Heart left ventricle (tissue), 16 donors: ENCODE measurements around the gene SLC1A7. TPM values are rescaled to one million over a fixed set of nuclear protein-coding genes. Genes with fewer than 3 reads are reported as not detected.

Experiments used
- ATAC-seq, 4 donors: fragments of 200-7000 bp; cut with Tn5 transposase; one replicate each; pipeline ENCODE4 v1.9.1; 2020 to 2022; ENCODE audit warnings: moderate library complexity in 4 of 4, mild to moderate bottlenecking in 3 of 4, moderate number of reproducible peaks in 1 of 4
- DNase-seq, 5 donors: peaks; one replicate each; pipeline ENCODE4 v3.0.0-alpha.2; 2020
- H3K27ac ChIP-seq, 12 donors: fragments of 200-600 bp; sonication (generic) in 4 of 12; one replicate each; pipeline versions ENCODE4 v1.5.0 to v1.8.0; 2016 to 2022; ENCODE audit warnings: mild to moderate bottlenecking in 2 of 12
- H3K27me3 ChIP-seq, 9 donors: fragments of 200-600 bp; sonication (generic) in 2 of 9; one replicate each; pipeline versions ENCODE4 v1.5.1 to v1.8.0; 2016 to 2022; ENCODE audit warnings: mild to moderate bottlenecking in 3 of 9
- H3K36me3 ChIP-seq, 9 donors: fragments of 200-600 bp; sonication (generic) in 2 of 9; one replicate each; pipeline versions ENCODE4 v1.5.0 to v1.8.0; 2018 to 2022; ENCODE audit warnings: mild to moderate bottlenecking in 2 of 9
- H3K4me1 ChIP-seq, 12 donors: fragments of 200-600 bp; sonication (generic) in 4 of 12; one replicate each; pipeline versions ENCODE4 v1.5.0 to v1.8.0; 2016 to 2022; ENCODE audit warnings: mild to moderate bottlenecking in 3 of 12
- H3K4me3 ChIP-seq, 12 donors: fragments of 200-600 bp; sonication (generic) in 4 of 12; one replicate each; pipeline versions ENCODE4 v1.5.0 to v1.8.0; 2017 to 2022; ENCODE audit warnings: mild to moderate bottlenecking in 9 of 12, moderate library complexity in 4 of 12
- H3K9me3 ChIP-seq, 12 donors: fragments of 200-600 bp; sonication (generic) in 4 of 12; one replicate each; pipeline versions ENCODE4 v1.5.0 to v1.8.0; 2016 to 2022; ENCODE audit warnings: mild to moderate bottlenecking in 1 of 12
- CTCF ChIP-seq, 12 donors: fragments of 200-600 bp; sonication (generic) in 4 of 12; IDR thresholded peaks; one replicate each; pipeline versions ENCODE4 v1.5.0 to v1.8.0; 2018 to 2022; ENCODE audit warnings: antibody characterized with exemption in 12 of 12, mild to moderate bottlenecking in 5 of 12
- POLR2A ChIP-seq, 2 donors: fragments of 450-650 bp; IDR thresholded peaks; one replicate each; pipeline ENCODE4 v1.6.1; 2017; ENCODE audit warnings: antibody characterized with exemption in 2 of 2, mild to moderate bottlenecking in 2 of 2, moderate library complexity in 2 of 2
- WGBS, 4 donors: extraction: QIAGEN DNeasy Blood & Tissue Kit in 2 of 4; methylation state at CpG; one replicate each; pipeline versions ENCODE4 v1.1.5 to v1.1.7; 2013 to 2018; 5-methylcytosine and 5-hydroxymethylcytosine counted together
- intact Hi-C, 10 donors: fragments of 100-400 bp; cut with DNase I; formaldehyde crosslinking; loops; one replicate each; pipeline versions ENCODE4 v1.11.1 to v1.14.2; 2022
- polyA plus RNA-seq, 2 donors: library from polyadenylated mRNA; stranded (reverse); fragments of 200-250 nt; gene quantifications; one replicate each; pipeline ENCODE4 v1.2.3, GENCODE V29; 2013
- total RNA-seq, 9 donors: library from RNA; depleted of rRNA in 2 of 9; stranded (reverse); fragments of >200 nt in 2 of 9; fragmentation: NEBNext Ultra II Directional in 3 of 9; extraction: Animal tissue kit (Norgen Biotek cat#: 25700) in 3 of 9; gene quantifications; one replicate each; pipeline versions ENCODE4 v1.1.0 to v1.2.4, GENCODE V29; 2016 to 2023
- donor health status: ischemic (EF 13 %, LVEDD 7.1; RV severe dilation, severe dysfunction).
- donor health status: healthy with polysubstance abuse.
- donor health status: DM: no; HTN: yes; CAD: no.
- donor health status: DM: no; HTN: no; CAD: no.
- donor health status: ischemic (EF 25% LVEDD 6.9; RV normal size, moderate dysfunction).
- donor health status: ischemic (EF 25% LVEDD 5.7; RV mildly dilated, moderate dysfunction).
- donor health status: healthy.
- donor health status: DM: yes; HTN: yes; CAD: no.
- donor health status: ischemic (EF 35%, LVEDD 5.7; RV mildly dilated, moderate dysfunction).
- donor health status: nonischemic (EF 11% LVEDD 7.7; RV severe dilation, severe dysfunction).
- donor health status: DM: yes; HTN: yes; CAD: no.
- donor health status: PGD.
- donor health status: ischemic (EF 29% LVEDD 5.4; RV normal size, mild dysfunction).
- donor health status: nonischemic (EF 23%, LVEDD 6.1; RV moderate dilation, normal function).

SLC1A7 gene
- total and polyA plus RNA-seq, 11 donors, result 0.07 to 1.1 (median 0.33) TPM; not detected in 2

DNA sequence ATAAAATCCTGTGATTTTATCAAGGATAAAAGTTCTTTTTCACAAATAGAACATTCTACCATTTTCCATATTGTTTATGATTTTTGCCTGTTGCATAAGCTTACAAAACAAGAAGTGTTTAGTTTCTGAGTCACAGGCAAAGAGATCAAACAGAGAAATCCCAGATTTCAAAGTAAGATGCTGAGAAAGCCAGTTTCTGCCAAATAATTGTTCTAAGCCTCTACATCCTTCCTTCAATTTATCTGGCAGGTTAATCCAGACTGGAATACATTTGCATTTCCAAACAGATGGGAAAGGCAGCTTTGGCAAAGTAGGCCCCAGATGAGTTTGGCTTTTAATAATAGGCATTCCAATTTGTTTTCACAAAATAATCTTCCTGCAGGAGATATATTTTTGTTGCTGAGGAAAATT lies 2.5 kb downstream of the SLC1A7 start:
- H3K4me3 ChIP-seq, result no peak overlapping the region
- TF ChIP-seq CTCF (IDR thresholded peaks at IDR 0.05) (no peak), POLR2A (IDR thresholded peaks at IDR 0.05) (no peak)
- intact Hi-C loops, result no loop called here
- H3K36me3 ChIP-seq, result no peaks in the 10 kb centered on the region
- DNase-seq (no peak), ATAC-seq (peak in 3 of 4 donors; percentile 16 to 71 (median 41))
- H3K9me3 ChIP-seq, result peaks cover 0 to 12% (median 3%) of the 10 kb centered on the region in 12 donors
- H3K4me1 ChIP-seq, result peaks cover 0 to 44% (median 14%) of the 10 kb centered on the region in 12 donors
- no peaks in the 10 kb centered on the region for H3K27me3 ChIP-seq
- H3K27ac ChIP-seq, result peak overlapping the region in 8 of 12 donors; percentile 11 to 61 (median 46)

DNA sequence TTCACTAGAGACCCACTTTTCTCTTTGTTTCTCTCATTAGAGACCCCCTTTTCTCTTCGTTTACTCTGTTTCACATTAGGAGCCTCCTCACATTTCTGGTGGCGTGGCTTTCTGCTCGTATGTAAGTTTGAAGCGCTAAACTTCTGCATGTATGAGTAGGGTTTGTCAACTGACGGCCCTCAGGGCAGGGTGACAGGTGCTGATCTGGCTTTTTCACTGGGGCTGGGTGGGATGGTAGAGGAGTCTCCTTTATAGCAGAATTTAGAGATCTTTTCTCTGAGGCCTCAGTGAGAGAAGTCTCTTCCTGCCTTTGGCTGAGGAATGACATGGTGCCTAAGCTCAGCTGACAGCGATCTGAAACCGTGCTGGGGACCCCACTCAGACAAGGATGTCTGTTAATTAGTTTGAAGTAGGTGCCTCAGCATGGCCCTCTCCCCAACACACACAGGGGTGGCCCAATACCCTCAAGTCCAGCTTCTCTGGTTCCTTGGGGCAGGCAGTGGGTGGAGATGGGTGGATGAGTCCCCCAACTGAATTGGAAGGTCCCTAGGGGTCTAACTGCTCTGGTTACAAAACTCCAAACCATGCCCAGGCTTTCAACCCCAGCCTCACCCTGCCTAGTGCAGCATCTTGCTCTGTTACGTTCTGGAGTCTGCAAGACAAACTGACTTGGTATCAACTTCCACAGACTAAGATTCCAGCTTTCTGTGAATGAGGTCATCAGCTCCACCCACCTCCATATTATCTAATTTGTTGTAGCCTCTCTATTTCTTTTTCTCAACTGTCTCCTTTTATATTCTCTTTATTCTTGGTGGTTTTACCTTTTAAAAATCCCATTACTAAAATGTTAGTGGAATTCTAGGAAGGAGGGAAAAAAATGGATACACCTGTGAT lies 3.2 kb downstream of the SLC1A7 start:
- intact Hi-C loops, result no loop called here
- Histone ChIP-seq H3K36me3 (no peaks in the 10 kb centered on the region), H3K4me3 (no peak overlapping the region), H3K27ac (peak overlapping the region in 9 of 12 donors; percentile 5 to 61 (median 43)), H3K27me3 (no peaks in the 10 kb centered on the region), H3K4me1 (peaks cover 0 to 37% (median 14%) of the 10 kb centered on the region in 12 donors), H3K9me3 (peaks cover 0 to 12% (median 3%) of the 10 kb centered on the region in 12 donors)
- 81 to 89% (median 87%) methylated on average over 8 of the region's 8 CpGs for WGBS, 4 donors
- TF ChIP-seq POLR2A (IDR thresholded peaks at IDR 0.05) (no peak), CTCF (IDR thresholded peaks at IDR 0.05) (no peak)
- ATAC-seq (no peak), DNase-seq (no peak)

GRCh38 chr1:53137729-53138128 lies 4.7 kb downstream of the SLC1A7 start:
- no peaks in the 10 kb centered on the region for H3K36me3 ChIP-seq
- ATAC-seq (no peak), DNase-seq (no peak)
- H3K4me3 ChIP-seq, result no peak overlapping the region
- intact Hi-C loops, result no loop called here
- H3K9me3 ChIP-seq, result peaks cover 0 to 12% (median 3%) of the 10 kb centered on the region in 12 donors
- 86 to 100% (median 90%) methylated on average over 1 of the region's 1 CpG for WGBS, 4 donors
- no peaks in the 10 kb centered on the region for H3K27me3 ChIP-seq
- no peak overlapping the region for H3K27ac ChIP-seq
- TF ChIP-seq CTCF (IDR thresholded peaks at IDR 0.05), result no peak
- TF ChIP-seq POLR2A (IDR thresholded peaks at IDR 0.05), result no peak
- H3K4me1 ChIP-seq, result peaks cover 0 to 26% (median 13%) of the 10 kb centered on the region in 12 donors

DNA sequence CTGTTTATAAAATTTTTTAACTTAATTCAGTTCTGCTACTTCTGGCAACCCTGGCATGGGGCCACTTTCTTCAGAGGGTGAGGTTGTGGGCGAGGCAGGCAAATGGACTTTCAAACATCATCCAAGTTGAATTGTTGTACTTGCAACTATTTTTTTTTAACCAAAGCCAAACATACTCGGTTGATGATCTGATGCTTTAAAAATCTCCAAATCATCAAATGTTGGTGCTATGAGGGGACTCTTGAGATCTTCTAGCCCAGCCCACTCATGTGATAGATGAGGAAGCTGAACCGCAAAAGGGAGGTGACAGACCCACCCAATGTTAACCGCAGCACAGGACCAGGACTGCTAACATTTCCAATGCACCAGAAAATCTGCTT lies 6.7 kb downstream of the SLC1A7 start:
- TF ChIP-seq CTCF (IDR thresholded peaks at IDR 0.05) (no peak), POLR2A (IDR thresholded peaks at IDR 0.05) (no peak)
- Histone ChIP-seq H3K36me3 (no peaks in the 10 kb centered on the region), H3K27me3 (no peaks in the 10 kb centered on the region), H3K9me3 (peaks cover 0 to 12% (median 3%) of the 10 kb centered on the region in 12 donors), H3K4me1 (peaks cover 0 to 28% (median 11%) of the 10 kb centered on the region in 12 donors), H3K4me3 (no peak overlapping the region), H3K27ac (peak overlapping the region in 7 of 12 donors; percentile 1 to 84 (median 48))
- ATAC-seq, result peak in 3 of 4 donors; percentile 27 to 43 (median 39)
- DNase-seq, result no peak
- WGBS, 4 donors, result 64 to 84% (median 76%) methylated on average over 4 of the region's 4 CpGs
- intact Hi-C loops, result no loop called here
